SK-N-MC (cell line): ENCODE measurements around the gene NXPE2.

Experiments used
- FOXP2 ChIP-seq: optimal IDR thresholded peaks from 2 replicates; pipeline ENCODE3; 2011; ENCODE audit warnings: mild to moderate bottlenecking, moderate library complexity; ENCODE audit not compliant: insufficient read depth; ENCODE audit errors: extremely low read length, control extremely low read depth
- POLR2AphosphoS5 ChIP-seq: IDR thresholded peaks from 2 replicates; pipeline ENCODE4 v1.6.1; 2012; ENCODE audit warnings: mild to moderate bottlenecking, low read depth, low read length, borderline replicate concordance

DNA sequence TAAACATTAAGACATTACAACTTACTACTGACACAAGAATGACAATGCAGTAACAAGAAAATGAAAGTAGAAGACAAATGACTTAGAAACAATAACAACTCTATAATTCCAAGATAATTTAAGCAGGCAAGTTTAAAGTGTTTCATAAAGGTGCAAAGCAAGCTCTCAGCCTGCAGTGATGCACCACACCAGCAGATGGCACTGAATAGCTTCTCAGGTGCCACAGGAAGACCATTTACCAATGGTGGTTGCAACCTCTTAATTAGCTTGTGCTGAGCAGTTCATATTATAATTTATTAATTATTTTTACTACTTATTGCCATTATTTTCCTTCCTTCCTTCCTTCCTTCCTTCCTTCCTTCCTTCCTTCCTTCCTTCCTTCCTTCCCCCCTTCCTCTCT lies 60.6 kb downstream of the NXPE2 start:
- no peak for TF ChIP-seq FOXP2
- no peak for TF ChIP-seq POLR2AphosphoS5
